Kidney (tissue), 14 donors: Measurements from ENCODE around the gene TMOD1. TPM values are rescaled to one million over a fixed set of nuclear protein-coding genes. Genes with fewer than 3 reads are reported as not detected.

Experiments
- DNase-seq, 5 donors: peaks; one replicate each; pipeline ENCODE4 v3.0.0-alpha.2; 2013 to 2020
- FAIRE-seq: peaks from 2 replicates; lab custom pipeline; 2012; peaks lifted over from hg19 to GRCh38; lab: Jason Lieb, UNC
- H3K27ac ChIP-seq, 2 donors: one replicate each; pipeline ENCODE4 v1.7.0; 2013; ENCODE audit warnings: low read depth in 2 of 2, low read length in 2 of 2, inconsistent platforms in 1 of 2
- H3K27me3 ChIP-seq: one replicate; pipeline ENCODE4 v1.7.1; 2013; ENCODE audit warnings: low read length, inconsistent platforms; ENCODE audit not compliant: control insufficient read depth, insufficient read depth
- H3K36me3 ChIP-seq, 3 donors: one replicate each; pipeline versions ENCODE4 v1.7.0 to v1.7.1; 2013; ENCODE audit warnings: low read length in 3 of 3, control low read depth in 1 of 3, inconsistent platforms in 1 of 3; ENCODE audit not compliant: insufficient read depth in 3 of 3, control insufficient read depth in 2 of 3
- H3K4me1 ChIP-seq, 3 donors: one replicate each; pipeline versions ENCODE4 v1.7.0 to v1.7.1; 2013; ENCODE audit warnings: low read length in 3 of 3, inconsistent platforms in 1 of 3, low read depth in 1 of 3; ENCODE audit not compliant: control insufficient read depth in 2 of 3, insufficient read depth in 2 of 3
- H3K4me3 ChIP-seq, 3 donors: one replicate each; pipeline versions ENCODE4 v1.7.0 to v1.8.1; 2013; ENCODE audit warnings: low read length in 3 of 3, control low read depth in 1 of 3, inconsistent platforms in 1 of 3
- H3K9ac ChIP-seq, 3 donors: one replicate each; pipeline versions ENCODE4 v1.7.0 to v1.7.1; 2013; ENCODE audit warnings: low read length in 3 of 3, control low read depth in 1 of 3, inconsistent platforms in 1 of 3
- H3K9me3 ChIP-seq, 3 donors: one replicate each; pipeline versions ENCODE4 v1.7.0 to v1.7.1; 2013; ENCODE audit warnings: low read length in 3 of 3, control low read depth in 1 of 3, inconsistent platforms in 1 of 3; ENCODE audit not compliant: control insufficient read depth in 2 of 3, insufficient read depth in 1 of 3
- intact Hi-C: fragments of 100-400 bp; cut with DNase I; formaldehyde crosslinking; loops from one replicate; pipeline ENCODE4 v1.11.1; 2022
- polyA plus RNA-seq: library from polyadenylated mRNA; stranded (reverse); fragments of 350-450 nt; fragmentation: Illumina TruSeq; extraction: RNeasy Lipid Tissue Mini Kit (QIAGEN cat#74804); gene quantifications from one replicate; pipeline ENCODE4 v1.2.3, GENCODE V29; 2014; ENCODE audit warnings: low read depth, low replicate concordance; ENCODE audit not compliant: insufficient read depth
- total RNA-seq: library from RNA; stranded (reverse); fragmentation: NEBNext Ultra II Directional; extraction: Animal tissue kit (Norgen Biotek cat#: 25700); gene quantifications from one replicate; pipeline ENCODE4 v1.2.1, GENCODE V29; 2021
- TF ChIP-seq, protein P1 (sequence below): IDR thresholded peaks from 3 replicates; pipeline ENCODE4 v1.5.1; 2012; ENCODE audit warnings: mild to moderate bottlenecking, moderate library complexity, borderline replicate concordance; ENCODE audit not compliant: insufficient read depth; ENCODE audit errors: extremely low read depth
- donor health status: control.
- donor health status: control.
- donor health status: control.
- donor health status: control.
- donor health status: control.
- donor health status: DM: yes; HTN: yes; CAD: no.
- donor health status: Normal renal cell carcinoma (clear cell type).

TMOD1 gene
- total and polyA plus RNA-seq, 2 donors from 2014 or later, result 8.1 to 14.9 TPM

- Histone ChIP-seq H3K27ac (no peak overlapping the region), H3K4me1 (no peaks in the 10 kb centered on the region), H3K9ac (no peak overlapping the region), H3K27me3 (no peaks in the 10 kb centered on the region), H3K9me3 (no peaks in the 10 kb centered on the region), H3K4me3 (no peak overlapping the region), H3K36me3 (peaks cover 0 to 46% (median 31%) of the 10 kb centered on the region in 3 donors)
- TF ChIP-seq, protein P1, sequence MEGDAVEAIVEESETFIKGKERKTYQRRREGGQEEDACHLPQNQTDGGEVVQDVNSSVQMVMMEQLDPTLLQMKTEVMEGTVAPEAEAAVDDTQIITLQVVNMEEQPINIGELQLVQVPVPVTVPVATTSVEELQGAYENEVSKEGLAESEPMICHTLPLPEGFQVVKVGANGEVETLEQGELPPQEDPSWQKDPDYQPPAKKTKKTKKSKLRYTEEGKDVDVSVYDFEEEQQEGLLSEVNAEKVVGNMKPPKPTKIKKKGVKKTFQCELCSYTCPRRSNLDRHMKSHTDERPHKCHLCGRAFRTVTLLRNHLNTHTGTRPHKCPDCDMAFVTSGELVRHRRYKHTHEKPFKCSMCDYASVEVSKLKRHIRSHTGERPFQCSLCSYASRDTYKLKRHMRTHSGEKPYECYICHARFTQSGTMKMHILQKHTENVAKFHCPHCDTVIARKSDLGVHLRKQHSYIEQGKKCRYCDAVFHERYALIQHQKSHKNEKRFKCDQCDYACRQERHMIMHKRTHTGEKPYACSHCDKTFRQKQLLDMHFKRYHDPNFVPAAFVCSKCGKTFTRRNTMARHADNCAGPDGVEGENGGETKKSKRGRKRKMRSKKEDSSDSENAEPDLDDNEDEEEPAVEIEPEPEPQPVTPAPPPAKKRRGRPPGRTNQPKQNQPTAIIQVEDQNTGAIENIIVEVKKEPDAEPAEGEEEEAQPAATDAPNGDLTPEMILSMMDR, result no peak
- FAIRE-seq (no peak), DNase-seq (no peak)
- intact Hi-C loops, result no loop called here
These were observed 99.9 kb downstream of the TMOD1 start for GRCh38 chr9:97601228-97601898.

DNA sequence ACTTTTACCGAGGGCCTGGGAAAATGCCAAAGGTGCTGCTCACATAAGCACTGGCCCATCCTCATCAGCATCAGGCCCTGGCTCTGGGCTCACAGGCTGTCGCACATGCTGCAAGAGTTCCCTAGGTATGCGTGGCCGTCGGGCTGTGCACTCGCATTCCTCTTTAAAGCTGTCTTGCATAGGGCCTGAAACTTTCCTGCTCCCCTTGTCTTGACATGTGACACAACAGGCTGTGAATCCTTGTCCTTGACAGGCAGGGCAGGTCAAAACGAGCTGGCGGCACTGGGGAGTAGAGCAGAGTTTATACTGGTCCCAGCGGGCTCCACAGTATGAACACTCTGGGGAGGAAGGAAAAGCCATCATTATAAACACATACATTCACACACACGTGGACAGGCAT is 101.0 kb downstream of the TMOD1 start:
- Histone ChIP-seq H3K27ac (no peak overlapping the region), H3K27me3 (no peaks in the 10 kb centered on the region), H3K4me3 (no peak overlapping the region), H3K36me3 (peaks cover 0 to 46% (median 31%) of the 10 kb centered on the region in 3 donors), H3K9me3 (no peaks in the 10 kb centered on the region), H3K4me1 (no peaks in the 10 kb centered on the region), H3K9ac (no peak overlapping the region)
- intact Hi-C loops, result no loop called here
- FAIRE-seq (no peak), DNase-seq (no peak)
- TF ChIP-seq, protein P1, result no peak

- Histone ChIP-seq H3K4me3 (no peak overlapping the region), H3K27me3 (no peaks in the 10 kb centered on the region), H3K9ac (no peak overlapping the region), H3K4me1 (no peaks in the 10 kb centered on the region), H3K9me3 (no peaks in the 10 kb centered on the region), H3K27ac (no peak overlapping the region), H3K36me3 (peaks cover 0 to 49% (median 29%) of the 10 kb centered on the region in 3 donors)
- intact Hi-C loops, result no loop called here
- no peak for FAIRE-seq
- TF ChIP-seq, protein P1, result no peak
- DNase-seq, result no peak
These were observed 103.6 kb downstream of the TMOD1 start for GRCh38 chr9:97604901-97605645.
